Measurements from ENCODE around the gene ROCK1. TPM values are rescaled to one million over a fixed set of nuclear protein-coding genes. Genes with fewer than 3 reads are reported as not detected.

ROCK1 gene
- total RNA-seq, 1 experiment from 2014 or later, result 36.2 TPM

- no peak for ATAC-seq
- TF ChIP-seq POLR2AphosphoS5 (IDR thresholded peaks at IDR 0.05; ENCODE audit: low read depth, low read length) (no peak), REST (IDR thresholded peaks at IDR 0.05; ENCODE audit: insufficient read depth in 1 of 2, low read depth in 2 of 2, low read length in 1 of 2) (no peak), TCF7L2 (IDR thresholded peaks at IDR 0.05; ENCODE audit: low read depth, low read length) (no peak), CTCF (IDR thresholded peaks at IDR 0.05) (no peak), SIN3A (IDR thresholded peaks at IDR 0.05; ENCODE audit: borderline replicate concordance, insufficient read depth, low read depth, low read length) (no peak)
- Histone ChIP-seq H3K36me3 (ENCODE audit: control insufficient read depth, insufficient read depth, low read length) (no peaks in the 10 kb centered on the region), H3K4me1 (ENCODE audit: control insufficient read depth, insufficient read depth, low read length) (no peaks in the 10 kb centered on the region; the same call in 1 of the 2 replicates), H3K27ac (ENCODE audit: low read length) (no peak overlapping the region), H3K27me3 (ENCODE audit: control insufficient read depth, insufficient read depth, low read length) (no peaks in the 10 kb centered on the region), H3K4me3 (ENCODE audit: low read depth in 2 of 2, low read length in 2 of 2) (no peak overlapping the region), H3K9me3 (ENCODE audit: control insufficient read depth, insufficient read depth, low read depth, low read length) (no peaks in the 10 kb centered on the region)
- CTCF ChIA-PET, result no interaction called here
- DNase-seq (ENCODE audit: low read depth, low spot score), result no peak
- BruUV-seq (replicated peaks), result no TSS peak
- POLR2A ChIA-PET, result no interaction called here
- intact Hi-C loops (cut with micrococcal nuclease; ENCODE audit: unreplicated experiment) (no loop called here), in situ Hi-C loops (cut with HindIII; ENCODE audit: low pct_unique_long_range_greater_than_20kb, low sequenced_read_pairs) (no loop called here)
Measured at GRCh38 chr18:21053127-21053526, 58.5 kb downstream of the ROCK1 start.

GRCh38 chr18:21052385-21052784 lies 59.2 kb downstream of the ROCK1 start:
- H3K27ac ChIP-seq (ENCODE audit: low read length), result no peak overlapping the region
- no peaks in the 10 kb centered on the region for H3K36me3 ChIP-seq (ENCODE audit: control insufficient read depth, insufficient read depth, low read length)
- intact Hi-C loops (cut with micrococcal nuclease; ENCODE audit: unreplicated experiment), result no loop called here
- ATAC-seq (no peak), DNase-seq (ENCODE audit: low read depth, low spot score) (no peak)
- no peak overlapping the region for H3K4me3 ChIP-seq (ENCODE audit: low read depth in 2 of 2, low read length in 2 of 2)
- TF ChIP-seq SIN3A (IDR thresholded peaks at IDR 0.05; ENCODE audit: borderline replicate concordance, insufficient read depth, low read depth, low read length) (no peak), CTCF (IDR thresholded peaks at IDR 0.05) (no peak), POLR2AphosphoS5 (IDR thresholded peaks at IDR 0.05; ENCODE audit: low read depth, low read length) (no peak), REST (IDR thresholded peaks at IDR 0.05; ENCODE audit: insufficient read depth in 1 of 2, low read depth in 2 of 2, low read length in 1 of 2) (no peak), TCF7L2 (IDR thresholded peaks at IDR 0.05; ENCODE audit: low read depth, low read length) (no peak)
- H3K27me3 ChIP-seq (ENCODE audit: control insufficient read depth, insufficient read depth, low read length), result no peaks in the 10 kb centered on the region
- CTCF ChIA-PET, result no interaction called here
- POLR2A ChIA-PET, result no interaction called here
- no TSS peak for BruUV-seq (replicated peaks)
- H3K9me3 ChIP-seq (ENCODE audit: control insufficient read depth, insufficient read depth, low read depth, low read length), result no peaks in the 10 kb centered on the region
- in situ Hi-C loops (cut with HindIII; ENCODE audit: low pct_unique_long_range_greater_than_20kb, low sequenced_read_pairs), result no loop called here
- no peaks in the 10 kb centered on the region; the same call in 1 of the 2 replicates for H3K4me1 ChIP-seq (ENCODE audit: control insufficient read depth, insufficient read depth, low read length)

Measured in Panc1 (cell line).